MM.1S (cell line): ENCODE measurements around the gene PSMD8.

ENCODE experiments used
- EZH2 ChIP-seq: fragments of 300-600 bp; sonication (generic); optimal IDR thresholded peaks from 2 replicates; pipeline ENCODE3; 2017; ENCODE audit warnings: low read depth, mild to moderate bottlenecking, antibody characterized with exemption, low read length, mixed read lengths
- EZH2phosphoT487 ChIP-seq: fragments of 300-600 bp; sonication (generic); IDR thresholded peaks from 2 replicates; pipeline ENCODE4 v1.6.1; 2018; ENCODE audit warnings: antibody characterized with exemption, low read length
- TF ChIP-seq, protein P1 (sequence below): fragments of 300-600 bp; sonication (generic); IDR thresholded peaks from 2 replicates; pipeline ENCODE4 v1.5.1; 2016; ENCODE audit warnings: antibody characterized with exemption, low read length, mixed read lengths

GRCh38 chr19:38367041-38367440 is 7.3 kb upstream of the PSMD8 start:
- TF ChIP-seq, protein P1, sequence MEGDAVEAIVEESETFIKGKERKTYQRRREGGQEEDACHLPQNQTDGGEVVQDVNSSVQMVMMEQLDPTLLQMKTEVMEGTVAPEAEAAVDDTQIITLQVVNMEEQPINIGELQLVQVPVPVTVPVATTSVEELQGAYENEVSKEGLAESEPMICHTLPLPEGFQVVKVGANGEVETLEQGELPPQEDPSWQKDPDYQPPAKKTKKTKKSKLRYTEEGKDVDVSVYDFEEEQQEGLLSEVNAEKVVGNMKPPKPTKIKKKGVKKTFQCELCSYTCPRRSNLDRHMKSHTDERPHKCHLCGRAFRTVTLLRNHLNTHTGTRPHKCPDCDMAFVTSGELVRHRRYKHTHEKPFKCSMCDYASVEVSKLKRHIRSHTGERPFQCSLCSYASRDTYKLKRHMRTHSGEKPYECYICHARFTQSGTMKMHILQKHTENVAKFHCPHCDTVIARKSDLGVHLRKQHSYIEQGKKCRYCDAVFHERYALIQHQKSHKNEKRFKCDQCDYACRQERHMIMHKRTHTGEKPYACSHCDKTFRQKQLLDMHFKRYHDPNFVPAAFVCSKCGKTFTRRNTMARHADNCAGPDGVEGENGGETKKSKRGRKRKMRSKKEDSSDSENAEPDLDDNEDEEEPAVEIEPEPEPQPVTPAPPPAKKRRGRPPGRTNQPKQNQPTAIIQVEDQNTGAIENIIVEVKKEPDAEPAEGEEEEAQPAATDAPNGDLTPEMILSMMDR = no peak
- no peak for TF ChIP-seq EZH2phosphoT487
- no peak for TF ChIP-seq EZH2
